CD14-positive monocyte (primary cell): Measurements from ENCODE around the gene RNF5. TPM values are rescaled to one million over a fixed set of nuclear protein-coding genes. Genes with fewer than 3 reads are reported as not detected.

ENCODE experiments used
- DNase-seq, 3 donors: peaks; one replicate each; pipeline ENCODE4 v3.0.0-alpha.2; 2011 to 2022
- H2AFZ ChIP-seq: 2 replicates; pipeline ENCODE4 v1.6.0; 2012; ENCODE audit warnings: mild to moderate bottlenecking, low read depth, low read length, inconsistent platforms; ENCODE audit not compliant: insufficient read depth, poor library complexity, severe bottlenecking
- H3K27ac ChIP-seq, 2 donors: 1 replicate in 1 of 2; 2 replicates in 1 of 2; pipeline ENCODE4 v1.5.1; 2012 to 2013; ENCODE audit warnings: low read length in 2 of 2, control low read depth in 1 of 2, inconsistent platforms in 1 of 2, low read depth in 1 of 2, mild to moderate bottlenecking in 1 of 2
- H3K27me3 ChIP-seq, 2 donors: one replicate each; pipeline versions ENCODE4 v1.6.0 to v1.6.1; 2011 to 2013; ENCODE audit warnings: low read length in 2 of 2; ENCODE audit not compliant: control insufficient read depth in 2 of 2, insufficient read depth in 2 of 2
- H3K36me3 ChIP-seq, 2 donors: replicated peaks in 1 of 2; 1 replicate in 1 of 2; 2 replicates in 1 of 2; pipeline versions ENCODE4 v1.5.1 to v1.6.1; 2012 to 2013; ENCODE audit warnings: low read length in 2 of 2, control low read depth in 1 of 2, inconsistent platforms in 1 of 2, mild to moderate bottlenecking in 1 of 2; ENCODE audit not compliant: insufficient read depth in 2 of 2, control insufficient read depth in 1 of 2
- H3K4me1 ChIP-seq, 2 donors: 1 replicate in 1 of 2; 2 replicates in 1 of 2; pipeline versions ENCODE4 v1.5.1 to v1.6.1; 2012 to 2013; ENCODE audit warnings: low read length in 2 of 2, control low read depth in 1 of 2, inconsistent platforms in 1 of 2, mild to moderate bottlenecking in 1 of 2, moderate library complexity in 1 of 2; ENCODE audit not compliant: insufficient read depth in 2 of 2, control insufficient read depth in 1 of 2
- H3K4me2 ChIP-seq: replicated peaks from 2 replicates; pipeline ENCODE3; 2012; ENCODE audit warnings: low read length, moderate library complexity, mild to moderate bottlenecking; ENCODE audit not compliant: poor library complexity, severe bottlenecking; ENCODE audit errors: extremely low read depth
- H3K4me3 ChIP-seq, 3 experiments: fragments of 200-600 bp in 1 of 3; sonication (generic) in 1 of 3; replicated peaks in 1 of 3; 1 replicate in 2 of 3; 2 replicates in 1 of 3; pipeline ENCODE4 v1.5.1; 2011 to 2013; ENCODE audit warnings: low read length in 3 of 3, mild to moderate bottlenecking in 3 of 3, control low read depth in 2 of 3, low read depth in 2 of 3, inconsistent platforms in 1 of 3, moderate library complexity in 1 of 3
- H3K79me2 ChIP-seq: 2 replicates; pipeline ENCODE4 v1.6.0; 2012; ENCODE audit warnings: mild to moderate bottlenecking, control low read depth, inconsistent platforms, low read length, moderate library complexity; ENCODE audit not compliant: insufficient read depth
- H3K9ac ChIP-seq: 2 replicates; pipeline ENCODE4 v1.6.0; 2017; ENCODE audit warnings: low read length, mild to moderate bottlenecking; ENCODE audit not compliant: insufficient read depth, poor library complexity, severe bottlenecking
- H3K9me3 ChIP-seq, 2 donors: replicated peaks in 1 of 2; 1 replicate in 1 of 2; 2 replicates in 1 of 2; pipeline versions ENCODE4 v1.5.1 to v1.6.1; 2012 to 2013; ENCODE audit warnings: low read length in 2 of 2, control low read depth in 1 of 2; ENCODE audit not compliant: control insufficient read depth in 1 of 2, insufficient read depth in 1 of 2
- H4K20me1 ChIP-seq: 2 replicates; pipeline ENCODE4 v1.6.0; 2012; ENCODE audit warnings: mild to moderate bottlenecking, low read length, control low read depth, moderate library complexity; ENCODE audit not compliant: insufficient read depth
- H3K27ac Mint-ChIP-seq, 7 donors: one replicate each; pipeline ENCODE4 v1.8.0; 2020; ENCODE audit warnings: mild to moderate bottlenecking in 7 of 7, mixed read lengths in 7 of 7, moderate library complexity in 6 of 7, inconsistent platforms in 2 of 7
- H3K27me3 Mint-ChIP-seq, 3 donors: one replicate each; pipeline ENCODE4 v1.8.0; 2021 to 2022; ENCODE audit warnings: low read depth in 3 of 3, mild to moderate bottlenecking in 3 of 3, mixed read lengths in 3 of 3, moderate library complexity in 3 of 3, inconsistent platforms in 1 of 3
- H3K36me3 Mint-ChIP-seq, 2 donors: one replicate each; pipeline ENCODE4 v1.8.0; 2020; ENCODE audit warnings: mixed read lengths in 2 of 2, inconsistent platforms in 1 of 2, mild to moderate bottlenecking in 1 of 2
- H3K4me1 Mint-ChIP-seq: one replicate; pipeline ENCODE4 v1.8.0; 2020; ENCODE audit warnings: mild to moderate bottlenecking, mixed read lengths
- H3K4me3 Mint-ChIP-seq, 2 donors: one replicate each; pipeline ENCODE4 v1.8.0; 2020; ENCODE audit warnings: mild to moderate bottlenecking in 2 of 2, mixed read lengths in 2 of 2, moderate library complexity in 1 of 2
- H3K9me3 Mint-ChIP-seq, 7 donors: one replicate each; pipeline ENCODE4 v1.8.0; 2020 to 2022; ENCODE audit warnings: mixed read lengths in 7 of 7, mild to moderate bottlenecking in 6 of 7, moderate library complexity in 6 of 7, inconsistent platforms in 2 of 7
- WGBS: methylation state at CpG from one replicate; pipeline ENCODE4 v1.1.5; 2013; ENCODE audit warnings: missing lambda C conversion rate; ENCODE audit not compliant: insufficient coverage; 5-methylcytosine and 5-hydroxymethylcytosine counted together
- intact Hi-C, 2 donors: fragments of 100-400 bp; cut with micrococcal nuclease; formaldehyde crosslinking; loops; one replicate each; pipeline versions ENCODE4 v1.15.0 to v1.15.1; 2023
- polyA plus RNA-seq, 3 donors: library from polyadenylated mRNA; depleted of rRNA in 1 of 3; unstranded in 2 of 3; stranded (reverse) in 1 of 3; fragments of 300-500 nt in 2 of 3; fragments of >200 nt in 1 of 3; fragmentation: Illumina TruSeq in 2 of 3; gene quantifications; 1 replicate in 2 of 3; 2 replicates in 1 of 3; pipeline ENCODE4 v1.2.3, GENCODE V29; 2012 to 2021
- TF ChIP-seq, protein P1 (sequence below): fragments of 200-600 bp; IDR thresholded peaks from one replicate; pipeline ENCODE4 v1.8.0; 2022; ENCODE audit warnings: antibody characterized with exemption, mild to moderate bottlenecking

Gene RNF5
- polyA plus RNA-seq, 3 donors = 62.2 to 108 (median 83.5) TPM

DNA sequence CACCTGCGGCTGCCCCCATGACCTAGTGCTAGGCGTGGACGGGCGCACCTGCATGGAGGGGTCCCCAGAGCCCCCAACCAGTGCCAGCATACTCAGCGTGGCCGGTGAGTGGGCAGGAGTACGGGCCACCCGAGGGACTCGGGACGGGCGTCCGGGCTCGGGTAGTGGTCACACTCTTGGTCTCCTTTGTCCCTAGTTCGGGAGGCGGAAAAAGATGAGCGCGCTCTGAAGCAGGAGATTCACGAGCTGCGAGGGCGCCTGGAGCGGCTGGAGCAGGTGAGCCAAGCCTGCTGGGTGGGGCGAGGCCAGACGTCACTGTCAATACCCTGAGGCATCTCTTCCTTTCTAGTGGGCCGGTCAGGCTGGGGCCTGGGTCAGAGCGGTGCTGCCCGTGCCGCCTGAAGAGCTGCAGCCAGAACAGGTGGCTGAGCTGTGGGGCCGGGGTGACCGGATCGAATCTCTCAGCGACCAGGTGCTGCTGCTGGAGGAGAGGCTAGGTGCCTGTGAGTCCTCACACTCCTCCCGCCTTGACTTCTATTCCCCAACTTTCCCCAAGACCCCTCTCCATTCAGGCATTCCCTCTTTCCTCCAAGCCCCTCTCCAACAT is 10.9 kb upstream of the RNF5 start:
- intact Hi-C loops = no loop called here
- H3K27me3 ChIP-seq = no peaks in the 10 kb centered on the region
- Mint-ChIP-seq H3K36me3 (peaks cover 32 to 38% of the 10 kb centered on the region in 2 donors), H3K4me1 (no peaks in the 10 kb centered on the region), H3K4me3 (no peak overlapping the region), H3K9me3 (no peaks in the 10 kb centered on the region), H3K27me3 (peaks cover 0 to 3% (median 1%) of the 10 kb centered on the region in 3 donors), H3K27ac (peak overlapping the region in 2 of 7 donors; percentile 16 to 42)
- H3K4me2 ChIP-seq = no peak overlapping the region
- H3K79me2 ChIP-seq = no peaks in the 10 kb centered on the region
- no peak for DNase-seq
- no peak overlapping the region for H3K4me3 ChIP-seq
- H4K20me1 ChIP-seq = no peaks in the 10 kb centered on the region
- H3K4me1 ChIP-seq = no peaks in the 10 kb centered on the region
- H2AFZ ChIP-seq = no peak overlapping the region
- H3K36me3 ChIP-seq = peaks cover 27 to 32% of the 10 kb centered on the region in 2 donors
- TF ChIP-seq, protein P1, sequence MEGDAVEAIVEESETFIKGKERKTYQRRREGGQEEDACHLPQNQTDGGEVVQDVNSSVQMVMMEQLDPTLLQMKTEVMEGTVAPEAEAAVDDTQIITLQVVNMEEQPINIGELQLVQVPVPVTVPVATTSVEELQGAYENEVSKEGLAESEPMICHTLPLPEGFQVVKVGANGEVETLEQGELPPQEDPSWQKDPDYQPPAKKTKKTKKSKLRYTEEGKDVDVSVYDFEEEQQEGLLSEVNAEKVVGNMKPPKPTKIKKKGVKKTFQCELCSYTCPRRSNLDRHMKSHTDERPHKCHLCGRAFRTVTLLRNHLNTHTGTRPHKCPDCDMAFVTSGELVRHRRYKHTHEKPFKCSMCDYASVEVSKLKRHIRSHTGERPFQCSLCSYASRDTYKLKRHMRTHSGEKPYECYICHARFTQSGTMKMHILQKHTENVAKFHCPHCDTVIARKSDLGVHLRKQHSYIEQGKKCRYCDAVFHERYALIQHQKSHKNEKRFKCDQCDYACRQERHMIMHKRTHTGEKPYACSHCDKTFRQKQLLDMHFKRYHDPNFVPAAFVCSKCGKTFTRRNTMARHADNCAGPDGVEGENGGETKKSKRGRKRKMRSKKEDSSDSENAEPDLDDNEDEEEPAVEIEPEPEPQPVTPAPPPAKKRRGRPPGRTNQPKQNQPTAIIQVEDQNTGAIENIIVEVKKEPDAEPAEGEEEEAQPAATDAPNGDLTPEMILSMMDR = no peak
- no peaks in the 10 kb centered on the region for H3K9me3 ChIP-seq
- H3K27ac ChIP-seq = no peak overlapping the region
- WGBS = 97% methylated on average over 24 of the region's 32 CpGs
- no peak overlapping the region for H3K9ac ChIP-seq

DNA sequence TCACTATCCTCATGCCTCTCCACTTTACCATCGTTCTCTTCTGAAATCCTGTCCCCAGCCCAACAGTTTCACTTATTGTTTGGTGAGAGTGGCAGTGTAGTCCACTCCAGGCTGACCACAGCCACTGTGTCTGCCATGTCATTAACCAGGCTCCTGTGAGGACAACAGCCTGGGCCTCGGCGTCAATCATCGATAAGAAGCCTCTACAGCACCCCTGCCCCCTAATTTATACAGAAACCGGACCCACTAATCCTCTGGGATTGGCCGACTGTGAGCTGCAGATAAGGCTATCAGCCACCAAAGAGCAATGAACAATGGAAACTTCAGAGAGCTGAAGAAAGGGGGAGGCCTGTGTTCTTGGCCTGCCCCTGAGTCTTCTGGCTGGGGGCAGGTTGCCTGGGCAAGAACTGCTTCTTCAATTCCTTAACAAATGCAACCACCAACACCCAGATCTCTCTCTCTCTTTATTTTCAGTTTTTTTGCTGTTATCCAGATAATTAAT is 10.4 kb upstream of the RNF5 start:
- no peak overlapping the region for H3K4me3 Mint-ChIP-seq
- peak overlapping the region in 1 of 7 donors; percentile 16 for H3K27ac Mint-ChIP-seq
- no peak for DNase-seq
- 100% methylated on average over 3 of the region's 6 CpGs for WGBS
- Histone ChIP-seq H2AFZ (no peak overlapping the region), H3K79me2 (no peaks in the 10 kb centered on the region), H3K27ac (no peak overlapping the region), H3K4me2 (no peak overlapping the region), H3K9me3 (no peaks in the 10 kb centered on the region), H4K20me1 (no peaks in the 10 kb centered on the region), H3K27me3 (no peaks in the 10 kb centered on the region), H3K36me3 (peaks cover 27 to 32% of the 10 kb centered on the region in 2 donors), H3K4me1 (peaks cover 2 to 3% of the 10 kb centered on the region in 2 donors), H3K9ac (no peak overlapping the region), H3K4me3 (no peak overlapping the region)
- peaks cover 0 to 3% (median 0%) of the 10 kb centered on the region in 3 donors for H3K27me3 Mint-ChIP-seq
- H3K9me3 Mint-ChIP-seq = no peaks in the 10 kb centered on the region
- intact Hi-C loops = no loop called here
- peaks cover 32 to 38% of the 10 kb centered on the region in 2 donors for H3K36me3 Mint-ChIP-seq
- peaks cover 2% of the 10 kb centered on the region for H3K4me1 Mint-ChIP-seq
- TF ChIP-seq, protein P1 = no peak
